Stimulated activated naive CD4-positive, alpha-beta T cell treated with Interleukin-2 at 50 U/mL for 16 hours (primary cell): ENCODE measurements around the gene ATR.
"Not testable (repeated sequence)": the region's sequence is repeated elsewhere in the genome, so short reads cannot be mapped to it uniquely, and the experiment has no call there.

Source experiments
- DNase-seq: peaks from one replicate; lab custom pipeline; 2025; lab: John Stamatoyannopoulos, UW

ATR gene

GRCh38 chr3:142578329-142579223 is at the start of gene ATR:
ATR (minus strand) TSS chr3:142578733; CDS start chr3:142578704, 29 bp downstream.
- peak; percentile 96 for DNase-seq

GRCh38 chr3:142626971-142627370 is 48.4 kb upstream of the ATR start:
- DNase-seq, result no peak

GRCh38 chr3:142625153-142625440 is 46.6 kb upstream of the ATR start:
- no peak for DNase-seq

DNA sequence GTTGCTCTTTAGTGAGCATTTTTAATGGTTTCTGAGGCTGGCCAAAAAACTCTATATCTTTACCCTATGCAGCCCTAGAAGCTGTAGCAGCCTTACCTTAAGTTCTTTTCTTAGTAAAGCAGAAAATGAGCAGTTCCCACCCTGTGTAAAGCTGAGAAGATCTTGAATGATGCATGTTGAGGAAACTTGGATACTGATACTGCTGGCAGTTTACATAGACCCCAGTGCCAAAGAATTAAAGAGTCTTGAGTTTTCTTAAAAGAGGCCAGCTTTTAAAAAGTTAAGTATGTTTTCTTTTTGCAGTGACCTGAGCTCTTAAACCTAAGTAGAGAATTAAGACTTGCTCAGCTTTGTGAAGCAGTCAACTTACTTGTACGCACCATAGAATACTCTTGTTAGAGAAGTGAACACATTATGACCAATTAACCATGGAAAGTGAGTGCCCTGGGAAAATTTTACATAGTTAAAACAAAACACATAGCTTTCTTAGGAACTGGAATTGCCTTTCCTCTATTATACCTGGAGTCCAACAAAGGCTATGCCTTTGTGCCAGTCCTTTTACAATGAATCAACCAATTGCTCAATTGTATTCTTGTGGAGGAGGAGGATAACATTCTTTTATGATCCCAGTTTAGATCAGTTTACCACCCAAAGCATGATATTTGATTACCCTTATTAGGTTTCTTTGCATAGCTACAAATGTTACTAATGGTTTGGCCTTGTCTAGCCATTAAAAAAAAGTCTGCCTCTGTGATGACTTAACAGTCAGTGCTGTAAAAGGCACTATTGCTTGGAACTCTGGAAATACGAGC is 46.0 kb upstream of the ATR start:
- DNase-seq, result no peak

- DNase-seq, result no peak
Observed at GRCh38 chr3:142623194-142623593, 44.7 kb upstream of the ATR start.

GRCh38 chr3:142622405-142622804 is 43.9 kb upstream of the ATR start:
- DNase-seq, result no peak

- DNase-seq, result no peak
Observed at GRCh38 chr3:142618917-142619461, 40.5 kb upstream of the ATR start.

- no peak for DNase-seq
Observed at GRCh38 chr3:142615171-142615570, 36.6 kb upstream of the ATR start.

DNA sequence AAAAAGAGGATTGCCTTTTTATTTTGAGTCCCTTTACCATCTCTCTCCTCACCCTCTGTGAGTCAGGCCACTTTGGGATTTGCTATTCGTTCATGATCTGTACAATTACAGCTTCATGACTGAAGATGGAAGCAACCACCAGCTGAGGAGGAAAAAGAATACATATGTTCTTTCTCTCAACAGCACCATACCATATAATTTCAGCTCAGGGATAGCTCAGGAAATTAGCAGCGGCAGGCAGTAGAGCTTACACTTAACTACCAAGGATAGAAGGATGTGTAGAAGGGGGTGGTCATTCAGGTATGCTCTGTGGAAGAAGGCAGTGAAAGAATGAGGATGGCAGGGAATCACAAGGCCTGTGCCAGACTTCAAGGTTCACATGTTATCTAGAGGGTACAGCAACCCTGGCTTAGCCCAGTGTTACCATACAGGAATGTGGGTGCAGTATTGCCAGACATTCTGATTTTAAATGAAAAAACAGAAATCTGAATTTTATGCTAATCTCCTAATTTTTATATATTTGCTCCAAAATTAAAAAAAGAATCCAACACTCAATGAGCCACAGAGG is 35.6 kb upstream of the ATR start:
- DNase-seq, result no peak

DNA sequence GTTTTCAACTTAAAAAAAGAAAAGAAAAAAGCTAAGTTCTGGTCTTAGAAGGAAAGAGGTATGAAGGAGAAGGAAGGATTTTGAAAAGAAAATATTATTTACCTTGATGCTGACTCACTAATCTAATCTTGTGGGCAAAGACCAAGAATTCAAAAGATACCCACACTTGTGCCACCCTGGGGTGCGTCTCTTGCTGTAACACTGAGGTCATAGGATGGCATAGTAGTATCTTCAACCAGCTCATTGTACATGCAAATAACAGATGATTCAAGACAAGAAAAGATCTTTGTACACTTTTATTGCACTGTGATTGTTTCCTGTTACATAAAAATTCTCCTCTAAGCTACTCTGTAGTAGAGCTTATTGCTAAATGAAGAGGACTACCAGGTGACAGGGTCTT is 35.0 kb upstream of the ATR start:
- no peak for DNase-seq

GRCh38 chr3:142611206-142611605 is 32.7 kb upstream of the ATR start:
- DNase-seq, result no peak

GRCh38 chr3:142609136-142609535 is 30.6 kb upstream of the ATR start:
- no peak for DNase-seq

GRCh38 chr3:142608631-142609030 is 30.1 kb upstream of the ATR start:
- no peak for DNase-seq

GRCh38 chr3:142604940-142605339 is 26.4 kb upstream of the ATR start:
- no peak for DNase-seq

- DNase-seq, result not testable (repeated sequence)
Observed at GRCh38 chr3:142603386-142603705, 24.8 kb upstream of the ATR start.

- no peak for DNase-seq
Observed at GRCh38 chr3:142602619-142603385, 24.3 kb upstream of the ATR start.

GRCh38 chr3:142601713-142602112 is 23.2 kb upstream of the ATR start:
- DNase-seq, result no peak

- DNase-seq, result no peak
Observed at GRCh38 chr3:142597906-142598305, 19.4 kb upstream of the ATR start.

DNA sequence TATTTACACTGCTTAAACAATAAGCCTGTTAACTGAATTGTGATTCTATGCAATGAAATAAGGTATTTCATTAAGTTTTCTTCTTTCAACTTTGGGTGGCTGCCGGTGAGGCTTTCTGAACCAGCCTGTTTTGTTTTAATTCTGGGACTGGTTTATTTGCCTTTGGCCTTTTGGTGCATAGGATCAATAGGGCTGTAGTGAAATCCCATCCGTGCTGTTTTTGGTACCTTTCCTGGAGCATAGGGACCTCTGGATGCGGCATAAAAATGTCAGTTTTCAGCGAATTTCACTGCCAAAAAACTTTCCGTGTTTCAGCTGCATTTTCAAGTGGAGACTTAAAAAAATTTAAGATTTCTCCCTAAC is 18.2 kb upstream of the ATR start:
- no peak for DNase-seq

- peak; percentile 74 for DNase-seq
Observed at GRCh38 chr3:142595951-142596725, 17.6 kb upstream of the ATR start, which contains the start of gene PLS1. PLS1 (plus strand) TSS chr3:142596393; CDS start chr3:142664238, 67,845 bp downstream.

- no peak for DNase-seq
Observed at GRCh38 chr3:142595581-142595950, 17.0 kb upstream of the ATR start.
